GM21381 (cell line): ENCODE measurements around the gene CRHBP.

ENCODE experiments used
- ATAC-seq: cut with Tn5 transposase; IDR thresholded peaks from one replicate; pipeline ENCODE4 v1.9.1; 2021; ENCODE audit warnings: mild to moderate bottlenecking, moderate library complexity; ENCODE audit not compliant: unreplicated experiment

CRHBP gene

DNA sequence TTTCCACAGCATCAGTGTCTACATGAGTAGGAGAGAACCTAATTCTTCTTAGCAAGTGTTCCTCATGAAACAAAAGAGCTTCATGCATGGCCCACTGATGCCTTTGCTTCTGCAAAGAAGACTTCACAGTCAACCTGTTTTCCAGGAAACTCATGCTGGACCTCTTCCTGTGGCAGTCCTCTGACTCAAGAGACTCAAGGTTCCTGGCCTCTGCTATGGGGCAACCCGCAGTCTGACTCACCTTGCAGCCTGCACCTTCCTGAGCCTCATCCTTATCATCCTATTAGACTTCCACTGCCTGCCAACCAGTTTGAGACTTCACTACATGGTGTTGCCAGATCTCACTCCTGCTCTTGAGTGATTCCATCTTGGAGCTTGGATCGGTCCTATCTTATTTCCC is 59.8 kb downstream of the CRHBP start:
- ATAC-seq = no peak

DNA sequence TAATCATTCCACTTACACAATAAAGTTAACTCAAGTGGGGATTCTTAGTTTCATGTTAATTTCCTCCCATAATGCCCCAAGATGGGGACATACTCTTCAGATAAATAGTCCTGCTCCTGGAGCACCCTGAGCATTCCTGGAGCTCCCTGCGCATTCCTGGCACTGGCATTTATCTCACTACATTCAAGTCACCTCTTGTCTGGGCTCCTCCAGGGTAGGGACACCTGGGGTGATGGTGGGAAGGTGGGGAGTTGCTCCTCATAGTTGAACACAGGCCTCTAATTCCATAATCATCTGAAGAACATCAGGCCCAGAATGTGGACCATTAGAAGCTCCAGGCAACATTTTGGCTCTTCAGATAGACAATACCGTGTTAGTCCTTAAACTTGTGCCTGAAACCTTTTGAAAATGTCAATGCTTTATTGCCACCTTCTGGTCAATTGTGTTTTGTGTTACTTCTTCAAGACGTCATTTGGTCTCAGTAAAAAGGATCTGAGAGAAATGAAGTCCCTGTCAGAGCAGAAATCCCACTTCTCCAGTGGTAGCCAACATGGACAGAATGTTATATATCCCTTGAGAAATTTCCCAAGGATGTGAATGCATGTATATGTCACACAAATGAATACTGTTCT is 63.2 kb downstream of the CRHBP start:
- no peak for ATAC-seq

DNA sequence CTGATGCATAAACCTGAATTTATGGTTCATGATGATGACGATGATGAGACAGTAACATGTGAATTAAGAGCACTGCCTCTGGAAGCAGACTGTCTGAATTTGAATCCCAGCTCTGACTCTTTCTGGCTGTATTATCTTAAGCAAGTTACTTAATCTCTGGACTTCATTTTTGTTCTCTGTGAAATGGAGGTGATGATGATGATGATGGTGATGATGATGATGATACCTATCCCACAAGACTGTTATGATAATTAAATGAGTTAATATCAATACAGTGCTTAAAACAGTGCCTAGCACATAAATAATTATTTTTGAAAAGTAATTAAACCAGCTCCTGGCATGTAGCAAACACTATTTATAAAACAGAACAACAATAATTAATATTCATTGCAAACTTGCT is 64.1 kb downstream of the CRHBP start:
- no peak for ATAC-seq

DNA sequence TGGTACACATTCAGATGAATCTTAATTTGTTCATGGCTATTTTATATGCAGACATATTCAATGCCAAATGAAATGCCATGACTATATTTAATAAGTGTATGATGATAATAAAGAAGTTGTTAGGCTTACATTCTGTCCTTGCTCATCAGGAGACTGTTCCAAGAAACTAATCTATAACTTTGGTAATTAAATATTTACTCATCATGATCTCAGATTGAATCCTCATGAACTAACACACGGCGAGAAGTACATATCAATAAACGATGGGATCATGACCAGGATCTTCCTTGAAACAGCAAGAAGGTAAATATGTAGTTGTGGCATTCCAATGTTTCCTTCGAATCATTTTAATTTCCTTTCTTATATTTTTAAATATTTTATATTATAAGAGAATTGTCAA is 64.8 kb downstream of the CRHBP start:
- ATAC-seq = no peak
